Spleen (tissue), 11 donors: ENCODE results near the gene KRT84. TPM values are rescaled to one million over a fixed set of nuclear protein-coding genes. Genes with fewer than 3 reads are reported as not detected.

Source experiments
- DNase-seq: peaks from one replicate; pipeline ENCODE4 v3.0.0-alpha.2; 2020
- H3K27ac ChIP-seq, 8 donors: fragments of 200-600 bp; sonication (generic) in 7 of 8; 1 replicate in 4 of 8; 2 replicates in 4 of 8; pipeline versions ENCODE4 v1.5.0 to v1.8.0; 2016 to 2021; ENCODE audit warnings: inconsistent platforms in 4 of 8, mild to moderate bottlenecking in 4 of 8, moderate library complexity in 1 of 8
- H3K27me3 ChIP-seq, 7 donors: fragments of 200-600 bp; sonication (generic) in 6 of 7; replicated peaks in 1 of 7; 1 replicate in 4 of 7; 2 replicates in 3 of 7; pipeline versions ENCODE4 v1.5.0 to v1.8.0; 2016 to 2021; ENCODE audit warnings: inconsistent platforms in 3 of 7, mild to moderate bottlenecking in 1 of 7
- H3K36me3 ChIP-seq, 6 donors: fragments of 200-600 bp; sonication (generic) in 5 of 6; 1 replicate in 4 of 6; 2 replicates in 2 of 6; pipeline versions ENCODE4 v1.5.0 to v1.8.0; 2016 to 2021; ENCODE audit warnings: inconsistent platforms in 2 of 6
- H3K4me1 ChIP-seq, 6 donors: fragments of 200-600 bp; sonication (generic) in 5 of 6; 1 replicate in 3 of 6; 2 replicates in 3 of 6; pipeline versions ENCODE4 v1.5.0 to v1.8.0; 2016 to 2021; ENCODE audit warnings: inconsistent platforms in 3 of 6
- H3K4me3 ChIP-seq, 8 donors: fragments of 200-600 bp; sonication (generic) in 7 of 8; 1 replicate in 4 of 8; 2 replicates in 4 of 8; pipeline versions ENCODE4 v1.5.0 to v1.8.0; 2016 to 2021; ENCODE audit warnings: inconsistent platforms in 4 of 8, mild to moderate bottlenecking in 4 of 8, moderate library complexity in 2 of 8
- H3K9me3 ChIP-seq, 8 donors: fragments of 200-600 bp; sonication (generic) in 7 of 8; 1 replicate in 4 of 8; 2 replicates in 4 of 8; pipeline versions ENCODE4 v1.5.0 to v1.8.0; 2016 to 2021; ENCODE audit warnings: inconsistent platforms in 4 of 8
- POLR2A ChIP-seq, 3 donors: fragments of 450-650 bp; IDR thresholded peaks; one replicate each; pipeline ENCODE4 v1.5.1; 2017; ENCODE audit warnings: antibody characterized with exemption in 3 of 3, mild to moderate bottlenecking in 1 of 3
- POLR2AphosphoS5 ChIP-seq, 3 donors: sonication (generic); formaldehyde crosslinking; IDR thresholded peaks; one replicate each; pipeline ENCODE4 v1.5.1; 2017; ENCODE audit warnings: antibody characterized with exemption in 3 of 3
- WGBS, 5 donors: extraction: QIAGEN DNeasy Blood & Tissue Kit in 3 of 5; methylation state at CpG; one replicate each; pipeline versions ENCODE4 v1.1.5 to v1.1.7; 2013 to 2018; 5-methylcytosine and 5-hydroxymethylcytosine counted together
- intact Hi-C: fragments of 100-400 bp; cut with DNase I; formaldehyde crosslinking; loops from one replicate; pipeline ENCODE4 v1.15.0; 2023; ENCODE audit warnings: low total_unique reads
- polyA plus RNA-seq, 3 donors: library from polyadenylated mRNA; stranded (reverse); fragments of 200-250 nt; gene quantifications; one replicate each; pipeline ENCODE4 v1.2.1, GENCODE V29; 2013
- total RNA-seq, 7 donors: library from RNA; depleted of rRNA in 3 of 7; stranded (reverse); fragments of >200 nt in 3 of 7; fragmentation: NEBNext Ultra II Directional in 4 of 7; extraction: Animal tissue kit (Norgen Biotek cat#: 25700) in 4 of 7; gene quantifications; one replicate each; pipeline versions ENCODE4 v1.1.0 to v1.2.1, GENCODE V29; 2016 to 2021
- TF ChIP-seq, protein P1 (sequence below), 11 experiments: fragments of 200-600 bp in 7 of 11; fragments of 450-650 bp in 4 of 11; sonication (generic) in 4 of 11; IDR thresholded peaks in 8 of 11; conservative IDR thresholded peaks in 3 of 11; 1 replicate in 7 of 11; 2 replicates in 4 of 11; pipeline versions ENCODE4 v1.4.0 to v1.8.0; 2016 to 2021; ENCODE audit warnings: antibody characterized with exemption in 11 of 11, inconsistent platforms in 4 of 11, mild to moderate bottlenecking in 1 of 11
- donor health status: healthy with polysubstance abuse.
- donor health status: DM: no; HTN: no; CAD: no; lungs with moderate emphysema.
- donor health status: DM: no; HTN: no; CAD: no.
- donor health status: Bipolar disorder and iron deficiency.
- donor health status: healthy.
- donor health status: DM: no; HTN: no; CAD: no.
- donor health status: DM: yes; HTN: yes; CAD: no.

The KRT84 gene
- total and polyA plus RNA-seq, 10 donors: 0.52 TPM; not detected in 9

DNA sequence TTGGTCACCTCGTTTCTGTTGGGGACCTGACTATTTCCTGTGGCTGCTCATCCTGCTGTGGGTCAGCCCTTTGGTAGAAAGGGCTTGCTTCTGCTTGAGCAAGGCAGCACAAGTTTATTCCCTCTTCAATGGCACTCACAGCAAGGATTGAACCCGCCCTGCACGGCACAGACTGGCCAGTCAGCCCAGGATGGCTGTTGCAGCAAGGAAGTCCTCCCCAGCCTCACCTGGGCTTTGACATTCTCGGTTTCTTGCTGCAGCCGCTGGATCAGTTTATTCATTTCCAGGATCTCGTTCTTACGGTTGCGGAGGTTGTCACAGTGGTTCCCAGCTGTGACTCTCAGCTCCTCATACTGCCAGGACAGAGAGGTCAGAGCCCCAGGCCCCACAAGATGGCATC lies 11.2 kb upstream of the KRT84 start:
- H3K4me1 ChIP-seq: peaks cover 0 to under 1% (median 0%) of the 10 kb centered on the region in 6 donors
- no peaks in the 10 kb centered on the region for H3K36me3 ChIP-seq
- TF ChIP-seq POLR2AphosphoS5 (IDR thresholded peaks at IDR 0.05) (no peak), POLR2A (IDR thresholded peaks at IDR 0.05) (no peak)
- TF ChIP-seq, protein P1, sequence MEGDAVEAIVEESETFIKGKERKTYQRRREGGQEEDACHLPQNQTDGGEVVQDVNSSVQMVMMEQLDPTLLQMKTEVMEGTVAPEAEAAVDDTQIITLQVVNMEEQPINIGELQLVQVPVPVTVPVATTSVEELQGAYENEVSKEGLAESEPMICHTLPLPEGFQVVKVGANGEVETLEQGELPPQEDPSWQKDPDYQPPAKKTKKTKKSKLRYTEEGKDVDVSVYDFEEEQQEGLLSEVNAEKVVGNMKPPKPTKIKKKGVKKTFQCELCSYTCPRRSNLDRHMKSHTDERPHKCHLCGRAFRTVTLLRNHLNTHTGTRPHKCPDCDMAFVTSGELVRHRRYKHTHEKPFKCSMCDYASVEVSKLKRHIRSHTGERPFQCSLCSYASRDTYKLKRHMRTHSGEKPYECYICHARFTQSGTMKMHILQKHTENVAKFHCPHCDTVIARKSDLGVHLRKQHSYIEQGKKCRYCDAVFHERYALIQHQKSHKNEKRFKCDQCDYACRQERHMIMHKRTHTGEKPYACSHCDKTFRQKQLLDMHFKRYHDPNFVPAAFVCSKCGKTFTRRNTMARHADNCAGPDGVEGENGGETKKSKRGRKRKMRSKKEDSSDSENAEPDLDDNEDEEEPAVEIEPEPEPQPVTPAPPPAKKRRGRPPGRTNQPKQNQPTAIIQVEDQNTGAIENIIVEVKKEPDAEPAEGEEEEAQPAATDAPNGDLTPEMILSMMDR (IDR thresholded peaks at IDR 0.05 in 8 of 11, conservative IDR thresholded peaks at IDR 0.05 in 3 of 11): no peak
- DNase-seq: peak; percentile 33
- no peaks in the 10 kb centered on the region for H3K9me3 ChIP-seq
- H3K4me3 ChIP-seq: no peak overlapping the region
- intact Hi-C loops: no loop called here
- peaks cover 0 to 39% (median 0%) of the 10 kb centered on the region in 7 donors for H3K27me3 ChIP-seq
- 74 to 85% (median 80%) methylated on average over 7 to 8 of the region's 8 CpGs for WGBS, 5 donors
- H3K27ac ChIP-seq: no peak overlapping the region

DNA sequence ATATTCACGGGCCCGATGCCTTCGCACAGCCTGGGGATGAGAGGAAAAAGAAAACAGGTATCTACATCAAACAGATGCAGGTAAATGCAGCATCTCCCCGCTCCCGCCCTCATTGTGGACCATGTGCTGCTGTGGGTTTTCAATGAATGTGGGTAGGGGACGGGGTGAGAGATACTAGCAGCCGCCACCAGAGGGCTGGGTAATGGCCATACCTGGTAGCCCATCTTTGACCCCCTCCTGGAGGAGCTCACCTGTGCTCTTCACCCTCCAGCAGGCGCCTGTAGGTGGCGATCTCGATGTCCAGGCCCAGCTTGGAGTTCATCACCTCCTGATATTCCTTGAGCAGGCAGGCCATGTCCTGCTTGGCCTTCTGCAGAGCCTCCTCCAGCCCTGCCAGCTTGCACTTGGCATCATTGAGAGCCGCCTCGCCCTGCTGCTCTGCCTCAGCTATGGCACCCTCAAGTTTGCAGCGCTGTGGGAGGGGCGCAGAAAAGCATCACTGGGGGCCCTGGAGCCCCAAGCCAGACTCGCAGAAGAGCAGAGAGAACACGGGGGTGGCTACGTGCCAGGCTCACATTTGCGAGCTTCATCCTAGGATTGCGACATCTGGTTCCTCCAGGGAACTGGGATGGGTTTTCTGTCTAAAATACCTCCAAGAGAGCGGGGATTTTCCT lies 10.4 kb upstream of the KRT84 start:
- peaks cover 0 to 43% (median 0%) of the 10 kb centered on the region in 7 donors for H3K27me3 ChIP-seq
- TF ChIP-seq, protein P1 (IDR thresholded peaks at IDR 0.05 in 8 of 11, conservative IDR thresholded peaks at IDR 0.05 in 3 of 11): peak in 2 of 11 experiments; percentile 8 to 9
- no peak for TF ChIP-seq POLR2AphosphoS5 (IDR thresholded peaks at IDR 0.05)
- TF ChIP-seq POLR2A (IDR thresholded peaks at IDR 0.05): no peak
- H3K36me3 ChIP-seq: no peaks in the 10 kb centered on the region
- H3K9me3 ChIP-seq: no peaks in the 10 kb centered on the region
- no peak overlapping the region for H3K4me3 ChIP-seq
- peak; percentile 63 for DNase-seq
- no peak overlapping the region for H3K27ac ChIP-seq
- intact Hi-C loops: no loop called here
- 60 to 82% (median 69%) methylated on average over 20 of the region's 20 CpGs for WGBS, 5 donors
- peaks cover 0 to 8% (median 0%) of the 10 kb centered on the region in 6 donors for H3K4me1 ChIP-seq

DNA sequence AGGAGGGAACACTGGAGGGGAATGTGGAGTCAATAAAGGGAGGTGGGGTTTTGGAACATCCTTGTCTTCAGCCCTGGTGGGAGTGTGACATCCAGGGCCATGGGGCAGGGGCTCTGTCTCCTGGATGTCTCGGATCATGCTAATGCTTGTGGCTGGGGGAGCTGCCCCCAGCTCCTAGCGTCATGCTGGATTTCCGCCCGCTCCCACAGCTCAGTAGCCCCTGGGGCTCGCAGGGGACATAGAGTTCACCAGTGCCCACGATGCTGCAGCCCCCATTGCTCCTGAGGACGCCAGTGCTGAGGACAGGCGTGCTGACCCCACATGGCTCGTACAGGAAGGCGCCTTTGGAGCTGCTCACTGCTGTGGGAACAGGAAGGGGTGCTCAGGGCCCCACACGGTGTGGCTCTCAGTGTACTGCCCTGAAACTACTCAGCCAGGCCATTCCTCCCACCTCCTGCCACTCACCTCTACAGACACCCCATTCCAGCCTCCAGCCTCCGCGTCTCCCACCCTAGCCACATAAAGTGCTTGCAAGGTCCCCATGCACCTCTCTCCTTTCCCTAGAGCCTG lies 9.5 kb upstream of the KRT84 start:
- Histone ChIP-seq H3K27ac (no peak overlapping the region), H3K4me3 (no peak overlapping the region), H3K27me3 (peaks cover 0 to 47% (median 0%) of the 10 kb centered on the region in 7 donors), H3K4me1 (peaks cover 0 to 11% (median 0%) of the 10 kb centered on the region in 6 donors), H3K36me3 (no peaks in the 10 kb centered on the region), H3K9me3 (no peaks in the 10 kb centered on the region)
- peak; percentile 59 for DNase-seq
- WGBS, 5 donors: 77 to 82% (median 79%) methylated on average over 5 to 13 of the region's 13 CpGs
- intact Hi-C loops: no loop called here
- TF ChIP-seq, protein P1 (IDR thresholded peaks at IDR 0.05 in 8 of 11, conservative IDR thresholded peaks at IDR 0.05 in 3 of 11): no peak
- TF ChIP-seq POLR2A (IDR thresholded peaks at IDR 0.05) (no peak), POLR2AphosphoS5 (IDR thresholded peaks at IDR 0.05) (no peak)

DNA sequence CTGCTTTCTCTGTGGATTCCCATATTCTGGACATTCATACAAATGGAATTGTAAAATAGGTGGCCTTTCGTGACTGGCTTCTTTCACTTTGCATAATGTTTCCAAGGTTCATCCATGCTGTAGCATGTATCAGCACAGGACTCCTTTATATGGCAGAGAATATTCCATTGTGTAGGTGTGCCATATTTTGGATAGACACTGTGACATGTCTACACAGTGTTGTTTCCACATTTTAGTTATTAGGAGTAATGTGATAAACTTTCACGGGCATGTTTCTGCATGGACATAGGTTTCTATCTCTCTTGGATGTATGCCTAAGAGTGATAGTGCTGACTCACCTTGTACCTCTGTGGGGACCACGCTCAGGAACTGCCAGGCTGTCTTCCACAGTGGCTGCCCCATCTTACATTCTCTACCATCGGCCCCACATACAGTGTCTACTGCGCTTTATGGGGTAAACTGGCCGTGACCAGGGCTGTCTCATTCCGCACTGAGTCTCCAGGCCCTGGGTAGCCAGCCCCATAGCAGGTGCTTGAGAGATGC lies 7.1 kb upstream of the KRT84 start:
- WGBS, 5 donors: 74 to 87% (median 81%) methylated on average over 7 of the region's 7 CpGs

More for the DNA sequence above, 7.1 kb upstream of the KRT84 start:
- DNase-seq: peak; percentile 49
- no peak overlapping the region for H3K4me3 ChIP-seq
- peaks cover 0 to 37% (median 0%) of the 10 kb centered on the region in 7 donors for H3K27me3 ChIP-seq
- H3K4me1 ChIP-seq: peaks cover 0 to 11% (median 0%) of the 10 kb centered on the region in 6 donors
- H3K9me3 ChIP-seq: no peaks in the 10 kb centered on the region
- TF ChIP-seq, protein P1 (IDR thresholded peaks at IDR 0.05 in 8 of 11, conservative IDR thresholded peaks at IDR 0.05 in 3 of 11): no peak
- TF ChIP-seq POLR2AphosphoS5 (IDR thresholded peaks at IDR 0.05): no peak
- no peak for TF ChIP-seq POLR2A (IDR thresholded peaks at IDR 0.05)
- no peaks in the 10 kb centered on the region for H3K36me3 ChIP-seq
- no peak overlapping the region for H3K27ac ChIP-seq
- intact Hi-C loops: no loop called here
